HK-2 (cell line): Measurements from ENCODE around the gene RFX1.
A peak's percentile ranks its signal among the peaks of the same experiment; 100 is the strongest.

Source experiments
- DNase-seq: peaks from one replicate; pipeline ENCODE4 v3.0.0-alpha.2; 2018; ENCODE audit not compliant: unreplicated experiment

The RFX1 gene

GRCh38 chr19:13996928-13997630, 9.0 kb downstream of the RFX1 start:
- no peak for DNase-seq

DNA sequence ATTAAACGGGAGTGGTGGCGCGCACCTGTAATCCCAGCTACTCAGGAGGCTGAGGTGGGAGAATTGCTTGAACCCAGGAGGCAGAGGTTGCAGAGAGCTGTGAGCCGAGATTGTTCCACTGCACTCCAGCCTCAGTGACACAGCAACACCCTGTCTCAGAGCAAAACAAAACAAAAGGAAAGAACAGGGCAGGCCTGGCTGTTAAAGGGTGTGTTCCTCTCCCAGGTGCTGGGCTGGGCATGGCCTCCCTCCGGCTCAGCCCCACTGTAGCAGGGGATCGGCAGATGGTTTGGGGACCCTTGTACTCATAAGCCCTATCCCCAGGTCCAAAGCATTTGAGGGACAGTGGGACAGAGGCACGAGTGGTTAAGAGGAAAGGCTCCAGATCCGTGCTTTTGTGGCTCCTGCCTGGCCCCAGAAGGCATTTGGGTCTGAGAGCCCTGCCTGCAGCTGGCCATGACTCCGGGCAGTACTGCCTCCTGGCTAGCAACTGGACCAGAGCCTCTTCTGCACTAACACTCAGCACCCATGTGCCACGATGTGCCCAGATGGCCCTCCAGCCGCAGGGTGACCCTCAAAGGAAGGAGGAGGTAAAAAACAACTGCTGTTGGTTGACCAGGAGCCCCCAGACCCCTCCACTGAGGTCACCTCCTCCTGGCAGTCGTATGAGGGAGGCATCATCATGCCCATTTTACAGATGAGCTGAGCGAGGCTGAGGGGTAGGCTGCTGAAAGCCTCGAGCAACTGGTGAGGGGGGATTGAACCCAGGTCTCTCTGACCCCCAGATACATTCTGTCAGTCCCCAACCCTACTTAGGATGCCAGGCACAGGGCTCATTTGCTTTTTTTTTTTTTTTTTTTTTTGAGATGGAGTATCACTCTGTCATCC, 10.0 kb downstream of the RFX1 start:
- no peak for DNase-seq

DNA sequence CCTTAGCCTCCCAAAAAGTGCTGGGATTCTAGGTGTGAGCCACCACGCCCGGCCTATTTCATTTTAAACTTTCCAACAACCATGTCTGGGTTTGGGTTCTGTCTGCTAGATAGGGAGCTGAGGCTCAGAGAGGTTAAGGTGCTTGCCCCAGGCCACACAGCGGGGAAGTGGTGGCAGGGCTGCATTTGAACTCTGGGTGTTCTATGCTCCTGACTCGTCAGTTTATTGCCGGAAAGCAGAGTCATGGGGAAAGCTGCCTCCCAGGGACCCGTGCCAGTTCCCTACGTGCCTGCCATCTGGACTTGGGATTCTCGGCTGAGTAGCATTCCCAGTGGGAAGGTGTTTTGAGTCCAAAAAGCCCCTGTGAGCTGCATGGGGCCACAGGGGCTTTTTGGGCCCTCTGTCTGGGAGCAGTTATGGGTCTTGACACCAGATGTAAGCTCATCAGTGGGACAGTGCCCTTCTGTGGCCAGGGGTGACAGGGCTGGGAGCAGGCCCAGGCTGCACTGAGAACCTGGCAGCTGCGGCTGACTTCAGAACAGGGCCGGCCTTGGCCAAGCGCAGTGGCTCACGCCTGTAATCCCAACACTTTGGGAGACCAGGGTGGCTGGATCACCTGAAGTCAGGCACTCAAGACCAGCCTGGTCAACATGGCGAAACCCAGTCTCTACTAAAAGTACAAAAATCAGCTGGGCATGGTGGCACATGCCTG, 10.9 kb downstream of the RFX1 start:
- DNase-seq = no peak

GRCh38 chr19:13993590-13994300, 12.4 kb downstream of the RFX1 start:
- DNase-seq = no peak

GRCh38 chr19:13992025-13992424, 14.1 kb downstream of the RFX1 start:
- no peak for DNase-seq

GRCh38 chr19:13990085-13990484, 16.0 kb downstream of the RFX1 start:
- no peak for DNase-seq

GRCh38 chr19:13989487-13989886, 16.6 kb downstream of the RFX1 start:
- no peak for DNase-seq

DNA sequence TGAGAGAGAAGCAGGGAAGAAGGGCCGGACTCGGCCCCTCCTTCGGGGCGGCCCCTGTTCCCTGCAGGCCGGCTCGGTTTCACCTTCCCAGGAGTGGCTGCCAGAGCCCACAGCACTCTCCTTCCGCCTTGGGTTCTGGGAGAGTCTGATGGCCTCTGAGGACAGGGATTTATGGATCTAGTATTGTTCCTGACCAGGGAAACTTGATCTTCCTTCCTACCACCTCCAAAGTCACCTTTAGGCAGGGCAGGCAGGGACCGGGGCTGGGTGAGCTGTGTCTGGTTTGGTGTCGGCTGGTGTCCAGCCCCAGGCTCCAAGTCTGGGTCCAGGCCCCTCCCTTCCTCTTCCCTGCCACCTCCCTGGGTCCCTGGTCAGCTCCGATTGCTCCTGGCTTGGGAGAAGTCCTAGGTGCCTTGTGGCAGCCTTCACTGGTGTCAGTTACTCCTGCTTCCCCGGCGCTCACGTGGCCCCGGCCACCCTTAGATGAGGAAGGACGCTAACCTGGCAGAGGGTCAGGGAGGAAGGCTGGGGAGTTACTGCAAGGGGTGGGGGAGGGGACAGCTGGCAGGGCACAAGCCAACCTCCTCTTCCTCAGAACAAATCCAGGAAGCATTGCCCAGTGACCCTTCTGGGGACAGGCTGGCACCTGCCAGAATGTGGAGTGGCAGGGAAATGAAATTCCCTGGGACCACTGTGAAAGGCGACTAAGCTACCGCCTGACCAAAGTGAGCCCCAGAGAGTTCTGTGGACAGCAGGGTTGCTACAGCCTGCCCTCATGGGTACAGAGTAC, 18.8 kb downstream of the RFX1 start:
- DNase-seq = peak; percentile 27

- DNase-seq = peak; percentile 98
These were observed 19.7 kb downstream of the RFX1 start for GRCh38 chr19:13986348-13986904.

GRCh38 chr19:13985771-13986347, 20.3 kb downstream of the RFX1 start:
- DNase-seq = peak; percentile 9

DNA sequence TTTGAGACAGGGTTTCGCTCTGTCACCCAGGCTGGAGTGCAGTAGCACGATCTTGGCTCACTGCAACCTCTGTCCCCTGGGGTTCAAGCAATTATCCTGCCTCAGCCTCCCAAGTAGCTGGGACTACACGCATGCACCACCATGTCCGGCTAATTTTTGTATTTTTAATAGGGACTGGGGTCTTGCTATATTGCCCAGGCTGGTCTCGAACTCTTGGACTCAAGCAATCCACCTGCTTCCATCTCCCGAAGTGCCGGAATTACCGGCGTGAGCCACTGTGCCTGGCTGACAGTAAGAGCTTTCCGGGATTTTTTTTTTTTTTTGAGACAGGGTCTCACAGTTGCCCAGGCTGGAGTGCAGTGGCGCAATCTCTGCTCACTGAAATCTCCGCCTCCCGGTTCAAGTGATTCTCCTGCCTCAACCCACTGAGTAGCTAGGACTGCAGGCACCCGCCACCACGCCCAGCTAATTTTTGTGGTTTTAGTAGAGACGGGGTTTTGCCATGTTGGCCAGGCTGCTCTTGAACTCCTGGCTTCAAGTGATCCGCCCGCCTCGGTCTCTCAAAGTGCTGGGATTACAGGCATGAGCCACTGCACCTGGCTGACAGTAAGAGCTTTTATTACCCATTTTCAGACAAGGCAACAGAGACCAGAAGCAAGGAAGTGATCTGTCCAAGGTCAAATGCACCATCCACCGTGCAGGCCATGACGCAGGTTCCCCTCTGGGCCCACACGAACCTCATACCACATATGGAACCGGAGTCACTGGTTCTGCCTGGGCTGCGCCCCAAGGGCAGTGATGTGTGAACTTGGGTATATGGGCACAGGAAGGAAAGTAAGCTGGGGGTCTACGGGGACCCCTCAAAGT, 21.0 kb downstream of the RFX1 start:
- no peak for DNase-seq

DNA sequence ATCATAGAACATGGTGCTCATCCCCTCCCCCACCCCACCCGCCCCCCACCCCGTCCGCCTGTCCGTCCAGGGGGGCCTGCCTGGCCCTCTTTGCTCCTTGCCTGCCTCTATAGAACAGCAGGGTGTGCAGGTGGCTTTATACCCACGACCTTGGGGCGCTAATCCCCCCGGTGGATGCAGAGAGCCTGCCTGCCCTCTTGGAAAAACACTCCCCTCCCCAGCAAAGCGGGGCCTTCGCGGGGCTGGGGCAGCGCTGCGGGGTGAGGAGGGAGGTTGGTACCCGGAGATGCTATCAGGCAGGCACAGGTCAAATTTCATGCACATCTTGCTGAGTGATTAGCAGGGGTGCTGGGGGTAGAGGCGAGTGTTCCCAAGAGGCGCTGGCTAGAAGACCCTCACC, 21.9 kb downstream of the RFX1 start:
- DNase-seq = no peak

GRCh38 chr19:13983213-13983889, 22.8 kb downstream of the RFX1 start:
- DNase-seq = no peak

DNA sequence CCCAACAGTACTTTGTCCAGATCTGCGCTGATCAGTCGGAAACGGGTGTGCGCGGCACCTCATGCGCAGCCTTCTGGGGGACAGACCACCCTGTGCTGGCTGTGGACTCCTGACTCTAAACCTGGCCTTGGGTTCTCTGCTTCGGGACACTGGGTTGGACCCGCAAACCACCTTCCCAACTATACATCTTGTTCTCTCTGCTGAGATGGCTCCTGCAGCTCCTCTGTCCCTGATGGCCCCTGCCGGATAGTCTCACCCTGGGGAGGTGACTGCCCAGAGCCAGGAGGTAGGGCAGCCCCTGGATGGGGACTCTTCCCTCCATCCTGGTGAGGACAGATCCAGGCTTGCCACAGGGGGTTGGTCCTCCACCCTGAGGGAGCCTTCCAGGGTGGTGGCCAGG, 23.3 kb downstream of the RFX1 start:
- no peak for DNase-seq

DNA sequence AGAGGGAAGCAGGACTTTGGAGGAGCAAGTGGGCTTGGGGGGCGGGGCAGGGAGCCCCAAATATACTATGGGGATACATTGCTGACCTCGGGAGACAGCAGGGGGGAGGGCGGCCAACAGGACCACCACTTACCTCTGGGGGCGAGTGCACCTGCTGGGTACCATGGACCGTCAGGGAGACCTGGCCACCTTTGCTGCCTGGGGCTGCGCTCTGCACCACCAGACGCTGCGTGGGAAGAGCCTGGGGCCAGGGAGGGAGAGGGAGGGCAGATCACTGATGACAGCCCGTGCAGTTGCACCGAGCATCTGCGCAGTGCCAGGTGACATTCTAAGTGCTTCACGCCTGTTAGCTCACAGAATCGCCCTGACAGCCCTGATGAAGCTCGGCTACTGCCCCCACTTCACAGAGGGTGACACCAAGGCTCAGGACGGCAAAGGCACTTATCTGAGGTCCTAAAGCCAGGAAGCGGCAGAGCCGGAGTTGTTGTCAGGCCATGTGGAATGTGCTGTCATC, 24.1 kb downstream of the RFX1 start:
- no peak for DNase-seq

GRCh38 chr19:13981467-13981866, 24.7 kb downstream of the RFX1 start:
- DNase-seq = no peak

DNA sequence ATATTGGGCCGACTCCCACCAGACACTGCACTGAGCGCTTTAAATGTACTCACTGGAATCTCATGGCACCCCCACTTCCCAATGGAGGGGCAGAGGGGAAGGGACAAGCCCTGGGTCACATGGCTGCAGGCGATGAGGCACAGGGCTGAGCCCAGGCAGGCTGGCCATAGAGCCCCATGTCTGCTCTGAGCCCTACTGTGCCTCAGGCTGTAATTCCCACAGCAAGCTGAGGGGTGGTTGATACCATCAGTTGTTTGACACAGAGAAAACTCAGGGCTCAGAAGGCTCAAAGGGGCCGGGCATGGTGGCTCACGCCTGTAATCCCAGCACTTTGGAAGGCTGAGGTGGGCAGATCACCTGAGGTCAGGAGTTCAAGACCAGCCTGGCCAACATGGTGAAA, 25.1 kb downstream of the RFX1 start:
- no peak for DNase-seq

DNA sequence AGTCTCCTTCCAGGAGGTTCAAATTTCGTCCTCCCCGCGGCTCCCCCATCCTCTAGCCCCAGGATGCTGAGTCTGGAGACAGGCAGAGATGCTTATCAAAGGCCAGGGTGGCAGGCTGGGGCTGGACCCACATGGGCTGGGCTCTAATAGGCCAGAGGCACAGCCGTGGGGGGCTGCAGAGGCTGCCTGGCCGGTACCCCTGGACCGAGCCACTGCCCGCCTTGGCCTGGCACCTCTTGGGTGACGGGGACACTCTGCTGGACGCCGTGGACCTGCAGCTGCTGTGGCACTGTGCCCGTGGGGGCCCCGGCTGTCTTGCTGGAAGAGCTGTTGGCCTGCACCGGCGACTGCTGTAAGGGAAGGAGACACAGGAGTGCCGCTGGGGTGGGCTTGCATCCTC, 25.8 kb downstream of the RFX1 start:
- no peak for DNase-seq

- no peak for DNase-seq
These were observed 26.4 kb downstream of the RFX1 start for GRCh38 chr19:13979686-13980085.
